Endothelial cell of umbilical vein (primary cell): ENCODE data around the gene CDX1.

Experiments used
- EZH2 ChIP-seq: IDR thresholded peaks from 2 replicates; pipeline ENCODE4 v1.6.1; 2012; ENCODE audit warnings: borderline replicate concordance, low read depth, mild to moderate bottlenecking, moderate library complexity, low read length, inconsistent platforms; ENCODE audit not compliant: severe bottlenecking
- FOS ChIP-seq: IDR thresholded peaks from 2 replicates; pipeline ENCODE4 v1.6.1; 2011; ENCODE audit warnings: mild to moderate bottlenecking, low read length, moderate library complexity, borderline replicate concordance; ENCODE audit not compliant: insufficient read depth
- JUN ChIP-seq: IDR thresholded peaks from 2 replicates; pipeline ENCODE4 v1.6.1; 2011; ENCODE audit warnings: borderline replicate concordance, low read depth; ENCODE audit not compliant: insufficient read length, insufficient read depth
- MYC ChIP-seq: IDR thresholded peaks from one replicate; pipeline ENCODE4 v1.6.1; 2011; ENCODE audit warnings: mild to moderate bottlenecking, low read depth, low read length
- POLR2A ChIP-seq: IDR thresholded peaks from 2 replicates; pipeline ENCODE4 v1.6.1; 2012; ENCODE audit warnings: low read depth, mild to moderate bottlenecking, control low read depth, low read length
- POLR2AphosphoS5 ChIP-seq: IDR thresholded peaks from 2 replicates; pipeline ENCODE4 v1.6.1; 2012; ENCODE audit warnings: low read depth, mild to moderate bottlenecking, control low read depth, low read length, moderate library complexity; ENCODE audit not compliant: insufficient read depth
- TF ChIP-seq, protein P1 (sequence below), 2 donors: IDR thresholded peaks; 1 replicate in 1 of 2; 2 replicates in 1 of 2; pipeline ENCODE4 v1.5.1; 2011; ENCODE audit warnings: low read length in 2 of 2, mild to moderate bottlenecking in 2 of 2, moderate library complexity in 2 of 2, control low read depth in 1 of 2, inconsistent platforms in 1 of 2, low read depth in 1 of 2; ENCODE audit not compliant: insufficient read depth in 1 of 2; ENCODE audit errors: extremely low read depth in 1 of 2
- TF ChIP-seq, protein P2 (sequence below): IDR thresholded peaks from 2 replicates; pipeline ENCODE4 v1.6.1; 2011; ENCODE audit not compliant: insufficient read depth, insufficient read length

DNA sequence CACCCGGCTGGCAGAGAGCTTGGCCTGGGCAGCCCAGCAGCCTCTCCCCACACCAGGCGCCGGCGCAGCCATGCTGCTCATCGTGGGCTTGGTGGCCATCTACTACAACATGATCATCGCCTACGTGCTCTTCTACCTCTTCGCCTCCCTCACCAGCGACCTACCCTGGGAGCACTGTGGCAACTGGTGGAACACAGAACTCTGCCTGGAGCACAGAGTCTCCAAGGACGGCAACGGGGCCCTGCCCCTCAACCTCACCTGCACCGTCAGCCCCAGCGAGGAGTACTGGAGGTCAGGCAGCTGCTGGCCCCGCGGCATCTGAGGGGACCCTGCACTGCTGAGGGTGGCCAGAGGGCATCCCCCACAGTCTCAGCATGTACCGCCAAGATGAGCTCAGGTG lies 30.4 kb downstream of the CDX1 start:
- TF ChIP-seq, protein P1, sequence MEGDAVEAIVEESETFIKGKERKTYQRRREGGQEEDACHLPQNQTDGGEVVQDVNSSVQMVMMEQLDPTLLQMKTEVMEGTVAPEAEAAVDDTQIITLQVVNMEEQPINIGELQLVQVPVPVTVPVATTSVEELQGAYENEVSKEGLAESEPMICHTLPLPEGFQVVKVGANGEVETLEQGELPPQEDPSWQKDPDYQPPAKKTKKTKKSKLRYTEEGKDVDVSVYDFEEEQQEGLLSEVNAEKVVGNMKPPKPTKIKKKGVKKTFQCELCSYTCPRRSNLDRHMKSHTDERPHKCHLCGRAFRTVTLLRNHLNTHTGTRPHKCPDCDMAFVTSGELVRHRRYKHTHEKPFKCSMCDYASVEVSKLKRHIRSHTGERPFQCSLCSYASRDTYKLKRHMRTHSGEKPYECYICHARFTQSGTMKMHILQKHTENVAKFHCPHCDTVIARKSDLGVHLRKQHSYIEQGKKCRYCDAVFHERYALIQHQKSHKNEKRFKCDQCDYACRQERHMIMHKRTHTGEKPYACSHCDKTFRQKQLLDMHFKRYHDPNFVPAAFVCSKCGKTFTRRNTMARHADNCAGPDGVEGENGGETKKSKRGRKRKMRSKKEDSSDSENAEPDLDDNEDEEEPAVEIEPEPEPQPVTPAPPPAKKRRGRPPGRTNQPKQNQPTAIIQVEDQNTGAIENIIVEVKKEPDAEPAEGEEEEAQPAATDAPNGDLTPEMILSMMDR (IDR thresholded peaks at IDR 0.05; ENCODE audit: extremely low read depth in 1 of 2, insufficient read depth in 1 of 2, low read depth in 1 of 2, low read length in 2 of 2): no peak
- TF ChIP-seq POLR2A (no peak), POLR2AphosphoS5 (no peak), FOS (no peak), JUN (no peak), EZH2 (no peak), MYC (no peak)
- TF ChIP-seq, protein P2, sequence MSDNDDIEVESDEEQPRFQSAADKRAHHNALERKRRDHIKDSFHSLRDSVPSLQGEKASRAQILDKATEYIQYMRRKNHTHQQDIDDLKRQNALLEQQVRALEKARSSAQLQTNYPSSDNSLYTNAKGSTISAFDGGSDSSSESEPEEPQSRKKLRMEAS: no peak
